Uterus (tissue), 2 donors: ENCODE measurements around the gene USP43.

Experiments used
- POLR2A ChIP-seq, 2 donors: fragments of 450-650 bp; IDR thresholded peaks; one replicate each; pipeline ENCODE4 v1.6.1; 2016; ENCODE audit warnings: antibody characterized with exemption in 2 of 2, mild to moderate bottlenecking in 1 of 2, moderate library complexity in 1 of 2
- TF ChIP-seq, protein P1 (sequence below), 4 experiments: fragments of 200-600 bp in 2 of 4; fragments of 450-650 bp in 2 of 4; sonication (generic) in 2 of 4; IDR thresholded peaks; one replicate each; pipeline ENCODE4 v1.5.1; 2016 to 2019; ENCODE audit warnings: antibody characterized with exemption in 4 of 4, mild to moderate bottlenecking in 2 of 4, moderate library complexity in 1 of 4

DNA sequence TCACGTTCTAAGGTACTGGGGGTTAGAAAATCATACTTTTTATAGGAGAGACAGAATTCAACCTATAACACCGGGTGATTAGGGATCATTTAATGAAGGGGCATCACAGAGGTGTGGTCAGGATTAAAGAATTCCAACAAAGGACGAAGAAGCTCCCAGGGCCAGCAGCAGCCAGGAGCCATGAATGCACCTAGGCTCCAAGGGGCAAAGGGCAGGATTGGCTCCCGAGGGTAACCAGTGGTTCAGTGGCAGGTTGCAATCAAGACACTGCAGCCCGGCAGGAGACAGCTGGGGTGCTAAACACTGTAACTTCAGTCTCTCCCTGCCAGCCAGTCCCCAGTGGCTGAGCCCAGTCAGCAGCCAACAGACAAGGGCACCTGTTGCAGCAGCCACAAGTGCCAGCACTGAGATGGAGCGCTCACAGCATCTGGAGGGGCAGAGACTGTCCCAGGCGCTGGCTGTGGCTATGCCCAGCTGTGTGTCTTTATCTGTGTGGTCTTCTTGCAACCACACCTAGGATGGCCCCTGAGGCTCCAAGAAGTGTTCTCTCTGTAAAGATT, 122.2 kb downstream of the USP43 start:
- TF ChIP-seq, protein P1, sequence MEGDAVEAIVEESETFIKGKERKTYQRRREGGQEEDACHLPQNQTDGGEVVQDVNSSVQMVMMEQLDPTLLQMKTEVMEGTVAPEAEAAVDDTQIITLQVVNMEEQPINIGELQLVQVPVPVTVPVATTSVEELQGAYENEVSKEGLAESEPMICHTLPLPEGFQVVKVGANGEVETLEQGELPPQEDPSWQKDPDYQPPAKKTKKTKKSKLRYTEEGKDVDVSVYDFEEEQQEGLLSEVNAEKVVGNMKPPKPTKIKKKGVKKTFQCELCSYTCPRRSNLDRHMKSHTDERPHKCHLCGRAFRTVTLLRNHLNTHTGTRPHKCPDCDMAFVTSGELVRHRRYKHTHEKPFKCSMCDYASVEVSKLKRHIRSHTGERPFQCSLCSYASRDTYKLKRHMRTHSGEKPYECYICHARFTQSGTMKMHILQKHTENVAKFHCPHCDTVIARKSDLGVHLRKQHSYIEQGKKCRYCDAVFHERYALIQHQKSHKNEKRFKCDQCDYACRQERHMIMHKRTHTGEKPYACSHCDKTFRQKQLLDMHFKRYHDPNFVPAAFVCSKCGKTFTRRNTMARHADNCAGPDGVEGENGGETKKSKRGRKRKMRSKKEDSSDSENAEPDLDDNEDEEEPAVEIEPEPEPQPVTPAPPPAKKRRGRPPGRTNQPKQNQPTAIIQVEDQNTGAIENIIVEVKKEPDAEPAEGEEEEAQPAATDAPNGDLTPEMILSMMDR (IDR thresholded peaks at IDR 0.05), result no peak
- no peak for TF ChIP-seq POLR2A (IDR thresholded peaks at IDR 0.05)
